GM18508 (cell line): ENCODE results near the gene FMO2.
"Not testable (repeated sequence)": the region's sequence is repeated elsewhere in the genome, so short reads cannot be mapped to it uniquely, and the experiment has no call there.

Experiments
- ATAC-seq: cut with Tn5 transposase; IDR thresholded peaks from one replicate; pipeline ENCODE4 v1.9.1; 2021; ENCODE audit warnings: moderate number of reproducible peaks; ENCODE audit not compliant: insufficient read depth, unreplicated experiment

Gene FMO2

DNA sequence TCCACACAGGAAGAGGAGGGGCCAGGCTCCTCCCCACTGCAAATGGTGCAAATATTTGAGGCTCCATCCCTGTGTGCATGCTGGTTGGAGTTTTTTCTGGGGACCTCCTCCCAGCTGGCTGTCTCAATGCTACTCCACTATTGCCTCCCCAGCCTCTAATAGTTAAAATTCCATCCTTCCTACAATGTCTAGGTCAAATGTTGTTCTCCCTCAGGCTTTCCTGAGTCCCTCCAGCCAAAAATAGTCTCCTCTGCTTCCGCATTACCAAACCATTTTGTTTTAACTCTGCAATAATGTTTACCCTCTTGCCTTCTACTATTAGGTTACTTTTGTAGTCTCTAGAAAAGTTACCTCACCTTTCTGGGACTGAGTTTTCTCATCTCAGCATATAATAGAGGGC is 33.6 kb downstream of the FMO2 start:
- ATAC-seq, result no peak

- no peak for ATAC-seq
These were observed 34.4 kb downstream of the FMO2 start for GRCh38 chr1:171219346-171220080.

GRCh38 chr1:171220081-171220420 is 35.0 kb downstream of the FMO2 start:
- no peak for ATAC-seq

GRCh38 chr1:171220581-171221054 is 35.5 kb downstream of the FMO2 start:
- no peak for ATAC-seq

GRCh38 chr1:171221665-171222591 is 36.8 kb downstream of the FMO2 start:
- no peak for ATAC-seq

DNA sequence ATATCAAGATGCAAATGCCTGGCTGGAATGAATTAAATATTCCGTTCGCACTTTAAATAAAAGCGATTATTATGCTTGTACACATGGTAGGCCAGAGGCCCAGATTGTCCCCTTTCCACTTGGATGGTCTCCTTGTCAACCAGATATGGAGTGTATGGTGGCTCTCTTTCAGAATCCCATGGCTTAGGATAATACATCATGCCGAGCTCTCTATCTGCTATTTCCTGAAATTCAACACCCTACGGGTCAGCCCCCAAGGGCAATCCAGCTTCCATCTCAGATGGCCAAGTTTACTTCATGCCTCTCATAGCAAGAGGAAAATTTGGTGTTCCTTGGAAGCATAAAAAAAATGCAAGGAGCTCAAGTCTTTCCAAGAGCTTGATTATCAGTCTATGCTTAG is 37.8 kb downstream of the FMO2 start:
- ATAC-seq, result no peak

GRCh38 chr1:171224257-171224656 is 39.2 kb downstream of the FMO2 start:
- not testable (repeated sequence) for ATAC-seq

- ATAC-seq, result peak; percentile 74
These were observed 41.8 kb downstream of the FMO2 start for GRCh38 chr1:171226747-171227370.

GRCh38 chr1:171231326-171231725 is 46.2 kb downstream of the FMO2 start:
- no peak for ATAC-seq

DNA sequence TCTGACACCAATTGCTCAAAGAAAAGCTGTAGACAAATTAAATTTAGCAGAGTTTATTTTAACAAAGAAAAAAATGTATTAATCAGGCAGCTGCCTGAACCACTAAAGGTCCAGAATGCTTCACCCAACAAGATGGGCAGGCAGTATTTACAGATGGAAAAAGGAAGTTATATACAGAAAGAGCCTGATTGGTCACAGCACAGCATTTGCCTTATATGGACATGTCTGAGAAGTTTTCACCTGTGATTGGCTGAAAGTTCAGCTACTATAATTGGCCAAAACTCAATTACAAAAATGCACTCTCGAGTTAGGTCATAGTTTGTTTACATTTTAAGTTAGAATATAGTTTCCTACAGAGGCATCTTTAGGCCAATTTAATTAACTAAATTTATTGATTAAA is 48.1 kb downstream of the FMO2 start:
- ATAC-seq, result no peak

DNA sequence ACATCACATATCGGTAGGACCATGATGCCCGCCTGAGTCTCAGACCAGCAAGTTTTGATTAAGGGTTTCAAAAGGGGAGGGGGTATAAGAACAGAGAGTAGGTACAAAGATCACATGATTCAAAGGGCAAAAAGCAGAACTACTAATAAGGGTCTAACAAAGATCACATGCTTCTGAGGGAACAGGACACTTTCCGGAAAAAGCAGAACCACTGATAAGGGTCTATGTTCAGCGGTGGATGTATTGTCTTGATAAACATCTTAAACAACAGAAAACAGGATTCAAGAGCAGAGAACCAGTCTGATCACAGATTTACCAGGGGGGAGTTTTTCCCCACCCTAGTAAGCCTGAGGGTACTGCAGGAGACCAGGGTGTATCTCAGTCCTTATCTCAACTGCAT is 51.1 kb downstream of the FMO2 start:
- not testable (repeated sequence) for ATAC-seq

DNA sequence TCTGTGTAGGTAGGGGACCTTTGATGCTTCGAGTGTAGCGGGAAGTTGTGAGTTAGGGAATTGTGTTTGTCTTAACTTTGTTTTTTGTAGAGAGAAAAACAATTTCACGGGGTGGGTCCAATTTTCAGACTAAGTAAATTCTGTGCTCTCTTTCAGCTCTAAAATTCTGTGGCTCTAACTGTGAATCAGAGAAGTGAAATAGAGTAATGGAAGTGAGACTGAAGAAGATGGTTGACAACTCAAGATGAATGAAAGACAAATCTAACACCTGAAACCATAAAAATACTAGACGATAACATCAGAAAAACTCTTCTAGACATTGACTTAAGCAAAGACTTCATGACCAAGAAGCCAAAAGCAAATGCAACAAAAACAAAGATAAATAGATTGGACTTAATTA is 58.8 kb downstream of the FMO2 start:
- ATAC-seq, result no peak

DNA sequence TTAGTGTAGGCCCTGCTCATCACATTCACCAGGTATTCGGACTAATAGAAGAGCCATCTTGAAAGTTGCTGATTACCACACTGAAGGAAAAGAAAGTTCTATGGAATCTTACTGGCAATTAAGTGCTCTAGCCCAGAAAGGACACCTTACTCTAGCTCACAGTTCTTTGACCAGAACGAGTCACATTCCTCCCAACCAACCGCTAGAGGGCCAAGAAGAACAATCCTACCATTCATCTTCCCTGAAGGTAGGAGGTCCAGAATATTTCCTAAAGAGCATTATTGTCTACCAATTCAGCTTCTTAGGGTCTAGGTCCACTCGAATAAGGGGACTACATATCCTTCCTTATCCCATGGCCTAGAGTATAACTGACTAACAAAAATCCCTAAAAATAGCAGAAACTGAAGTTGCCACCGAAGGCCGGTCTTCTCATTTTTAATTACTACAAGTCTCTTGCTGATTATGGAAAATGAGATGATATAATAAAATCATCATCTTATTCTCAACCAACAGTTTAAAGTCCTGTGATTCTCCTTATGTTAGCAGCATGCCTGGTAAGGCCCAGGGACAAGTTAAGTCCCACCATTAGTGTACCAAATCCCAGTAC is 60.5 kb downstream of the FMO2 start:
- ATAC-seq, result no peak

DNA sequence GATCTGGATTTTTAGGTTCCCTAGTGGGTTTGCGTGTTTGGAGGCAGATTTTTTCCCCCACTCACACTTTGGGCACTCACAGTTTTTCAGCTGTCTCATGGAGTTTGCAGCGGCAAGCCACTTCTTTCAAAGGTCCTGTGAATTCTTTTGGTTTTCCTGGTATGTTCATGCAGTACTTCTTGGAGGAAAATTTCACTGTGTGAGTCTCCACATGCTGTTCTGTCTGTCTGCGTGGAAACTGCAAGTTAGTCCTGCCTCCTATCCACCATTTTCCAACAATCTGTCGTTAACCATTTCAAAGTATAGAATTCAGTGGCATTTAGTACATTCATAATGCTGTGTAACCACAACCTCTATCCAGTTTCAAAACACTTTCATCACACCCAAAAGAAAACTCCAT is 62.4 kb downstream of the FMO2 start:
- no peak for ATAC-seq

- ATAC-seq, result no peak
These were observed 63.2 kb downstream of the FMO2 start, which contains the start of gene FMO1 for GRCh38 chr1:171248302-171248701. Gene FMO1 (plus strand): TSS chr1:171248494. CDS start chr1:171258088, 9,594 bp downstream.

DNA sequence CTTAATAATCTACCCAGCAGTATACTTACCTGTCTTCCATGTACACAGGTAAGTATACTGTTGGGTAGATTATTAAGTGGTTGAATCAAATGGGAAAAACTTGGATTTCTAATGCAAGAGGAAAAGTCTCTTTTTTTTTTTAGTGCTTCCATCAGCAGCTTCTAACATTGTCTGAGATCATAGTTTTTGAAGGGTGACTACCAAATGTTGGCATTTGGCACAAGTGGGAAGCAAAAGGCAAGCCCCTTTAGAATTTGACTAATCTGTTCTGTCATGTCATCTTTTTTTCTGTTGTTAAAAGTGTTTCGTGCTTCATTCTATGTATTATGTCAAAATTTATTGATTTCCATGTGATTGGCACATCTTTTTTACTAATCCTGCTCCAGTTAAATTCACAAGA is 63.7 kb downstream of the FMO2 start:
- ATAC-seq, result no peak

DNA sequence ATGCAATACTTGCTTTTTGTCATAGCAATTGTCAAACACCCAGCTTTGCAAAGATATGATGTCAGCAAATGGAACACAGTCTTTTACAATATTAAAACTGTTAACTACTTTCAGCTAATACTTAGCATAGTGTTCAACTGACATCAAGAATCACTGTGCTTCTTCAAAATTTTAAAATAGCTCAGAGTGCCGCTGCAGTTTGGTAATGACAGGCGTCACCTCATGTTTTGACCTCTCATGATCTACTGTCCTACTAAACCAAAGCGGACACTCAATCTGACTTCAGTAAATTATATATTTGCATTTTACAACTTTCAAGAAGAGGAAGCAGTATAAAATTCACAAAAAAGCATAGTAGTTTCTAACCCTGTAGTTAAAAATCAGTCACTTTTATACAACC is 65.2 kb downstream of the FMO2 start:
- ATAC-seq, result no peak

GRCh38 chr1:171251042-171251951 is 66.2 kb downstream of the FMO2 start:
- no peak for ATAC-seq

DNA sequence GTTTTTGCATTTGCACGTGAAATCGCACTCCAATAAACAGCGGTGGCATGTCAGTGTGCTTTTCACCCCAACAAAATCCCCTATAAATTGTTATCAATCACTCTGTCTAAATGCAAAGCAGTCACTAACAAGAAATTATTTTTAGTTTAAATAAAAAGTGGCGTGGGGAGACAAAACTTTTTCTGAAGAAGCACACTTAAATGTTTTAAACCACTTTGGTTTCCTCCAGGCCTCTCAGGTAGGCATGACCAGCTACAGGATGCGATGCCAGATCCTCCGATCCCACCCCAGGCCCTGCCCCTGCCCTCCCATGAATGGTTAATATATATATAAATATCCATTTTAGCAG is 66.8 kb downstream of the FMO2 start:
- ATAC-seq, result no peak

- ATAC-seq, result peak; percentile 89
These were observed 67.4 kb downstream of the FMO2 start for GRCh38 chr1:171252482-171252881.
